Measurements from ENCODE around the gene COX4I1. TPM values are rescaled to one million over a fixed set of nuclear protein-coding genes. Genes with fewer than 3 reads are reported as not detected.
A peak's percentile ranks its signal among the peaks of the same experiment; 100 is the strongest.

The COX4I1 gene
- 571 TPM for total RNA-seq

DNA sequence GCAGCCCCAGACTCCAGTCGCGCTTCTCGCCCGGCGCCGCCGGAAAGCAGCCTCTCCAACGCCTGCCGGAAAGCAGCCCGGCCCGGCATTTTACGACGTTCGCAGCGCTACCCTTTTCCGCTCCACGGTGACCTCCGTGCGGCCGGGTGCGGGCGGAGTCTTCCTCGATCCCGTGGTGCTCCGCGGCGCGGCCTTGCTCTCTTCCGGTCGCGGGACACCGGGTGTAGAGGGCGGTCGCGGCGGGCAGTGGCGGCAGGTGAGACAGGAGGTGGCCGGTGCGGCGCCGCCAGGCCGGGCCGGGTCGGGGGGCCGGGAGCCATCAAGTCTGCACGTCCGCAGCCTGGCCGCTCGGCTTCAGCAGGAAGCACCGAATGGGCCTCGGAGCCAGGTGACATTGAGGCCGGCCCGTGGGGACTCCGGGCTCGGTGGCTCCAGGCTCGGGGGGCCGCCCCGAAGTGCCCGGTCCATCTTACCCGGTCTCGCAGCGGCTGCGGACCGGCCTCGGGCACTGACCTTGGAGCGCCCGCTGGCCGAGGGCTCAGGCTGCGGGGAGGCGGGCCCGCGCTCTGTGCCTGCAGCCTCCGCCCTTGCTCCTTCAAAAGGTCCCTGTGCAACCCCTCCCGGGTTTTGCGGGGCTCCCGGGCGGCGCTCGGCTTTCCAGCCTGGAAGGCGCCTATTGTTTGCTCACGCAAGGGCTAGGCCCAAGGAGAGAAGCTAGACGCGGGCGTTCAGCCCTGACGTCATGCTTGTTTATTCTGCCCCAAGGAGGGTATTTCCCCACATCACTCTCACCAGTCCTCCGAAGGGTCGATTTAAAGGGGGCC is at the start of gene COX4I1, which contains the start of gene EMC8:
COX4I1 (plus strand) TSS at position 199 of the 824 bp plus-strand sequence. CDS start 1,511 bp downstream, outside the sequence.
EMC8 (minus strand) TSS at position 48 of the 824 bp plus-strand sequence. CDS start 249 bp downstream, outside the sequence.
- peak; percentile 97 for DNase-seq (ENCODE audit: low spot score)

DNA sequence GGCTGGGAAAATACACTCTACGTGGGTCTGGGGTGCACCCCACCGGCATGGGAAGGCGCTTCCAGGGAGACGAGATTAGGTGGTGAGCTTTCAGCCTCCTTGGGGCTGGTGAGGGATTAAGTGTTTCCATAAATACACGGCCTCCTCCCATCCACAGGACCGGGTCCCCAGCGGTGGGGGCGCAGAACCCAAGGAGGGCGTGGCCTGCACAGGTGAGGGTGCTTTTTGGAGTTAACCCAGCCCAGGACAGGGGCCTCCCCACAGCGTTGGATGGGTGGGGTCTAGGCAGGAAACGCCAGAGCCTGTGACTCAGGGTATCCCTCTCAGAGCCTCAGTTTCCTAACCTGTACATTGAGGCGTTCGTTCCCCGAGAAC is 49.7 kb upstream of the COX4I1 start:
- DNase-seq (ENCODE audit: low spot score), result no peak

DNA sequence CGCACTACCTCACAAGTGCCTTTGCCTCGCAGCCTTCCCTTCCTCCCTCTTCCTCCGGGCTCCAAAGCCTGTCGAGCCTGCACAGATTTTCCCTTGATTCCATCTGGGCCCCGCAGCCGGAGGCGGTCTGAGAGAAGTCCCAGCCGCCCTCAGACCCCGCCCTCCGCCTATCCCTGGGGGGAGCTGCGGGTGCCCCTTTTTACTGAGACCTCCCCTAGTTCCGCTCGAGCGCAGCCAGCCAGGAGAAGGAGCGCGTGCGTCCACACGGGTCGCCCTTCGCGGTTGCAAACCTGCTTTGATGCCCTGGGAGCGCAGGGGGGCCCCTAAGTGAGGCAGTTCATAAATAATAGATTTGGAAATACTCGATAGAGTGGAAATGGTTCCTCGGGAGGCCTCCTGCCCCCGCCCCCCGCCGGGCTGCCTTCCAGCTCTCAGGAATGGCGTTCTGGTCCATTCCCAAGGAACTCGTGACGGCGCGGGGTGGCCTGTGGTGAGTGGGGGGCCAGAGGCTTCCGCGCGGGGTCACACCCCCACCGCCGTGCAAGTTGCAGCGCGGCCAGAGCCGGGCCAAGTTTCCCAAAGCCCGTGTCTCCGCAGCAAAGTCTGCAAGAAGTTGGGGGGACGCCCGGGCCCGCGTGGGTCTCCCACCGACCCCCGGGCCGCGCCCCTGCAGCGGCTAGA is 49.2 kb upstream of the COX4I1 start:
- DNase-seq (ENCODE audit: low spot score), result no peak

DNA sequence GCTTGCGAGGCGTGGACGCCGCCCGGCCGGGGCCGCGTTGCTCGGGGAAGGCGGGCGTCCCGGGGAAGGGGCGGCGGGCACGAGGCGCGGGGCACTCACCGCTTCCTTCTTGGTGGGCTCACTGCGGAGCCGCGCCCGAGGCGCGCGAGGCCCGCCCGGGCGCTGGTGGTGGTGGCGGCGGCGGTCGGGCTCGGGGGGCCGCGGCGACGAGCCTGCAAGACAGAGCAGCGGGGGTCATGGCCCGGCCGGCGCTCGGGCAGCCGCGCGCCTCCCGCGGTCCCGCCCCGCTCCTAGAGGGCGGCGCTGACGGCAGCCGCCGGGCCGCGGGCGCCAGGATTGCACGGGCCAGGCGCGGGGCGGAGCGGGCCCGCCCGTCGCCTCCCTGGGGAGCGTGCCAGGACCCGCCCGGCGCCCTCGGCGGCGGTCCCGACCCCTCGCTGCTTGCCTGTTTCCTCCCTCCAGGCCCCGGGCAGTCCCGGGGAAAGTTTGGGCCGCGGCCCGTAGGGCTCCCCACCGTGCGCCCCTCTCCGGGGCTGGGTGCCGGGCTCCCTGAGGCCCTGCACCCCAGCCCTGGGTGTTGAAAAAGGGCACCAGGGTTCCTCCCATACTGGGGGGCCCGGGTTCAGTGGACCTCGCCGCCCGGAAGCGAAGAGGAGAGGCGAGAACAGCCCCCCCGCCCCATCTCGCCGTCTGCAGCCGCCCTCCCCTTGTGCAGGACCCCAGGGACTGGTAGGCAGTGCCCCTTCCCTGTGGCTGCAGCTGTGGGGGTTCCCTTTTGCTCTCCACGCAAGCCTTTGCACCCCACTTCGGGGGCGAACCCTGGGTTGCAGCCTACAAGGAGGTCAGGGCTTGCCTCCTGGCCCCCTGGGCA is 48.4 kb upstream of the COX4I1 start, which contains the start of gene C16orf74:
C16orf74 (minus strand) TSS at position 270 of the 871 bp plus-strand sequence. CDS start 15,879 bp downstream, outside the sequence.
- peak; percentile 15 for DNase-seq (ENCODE audit: low spot score)

DNA sequence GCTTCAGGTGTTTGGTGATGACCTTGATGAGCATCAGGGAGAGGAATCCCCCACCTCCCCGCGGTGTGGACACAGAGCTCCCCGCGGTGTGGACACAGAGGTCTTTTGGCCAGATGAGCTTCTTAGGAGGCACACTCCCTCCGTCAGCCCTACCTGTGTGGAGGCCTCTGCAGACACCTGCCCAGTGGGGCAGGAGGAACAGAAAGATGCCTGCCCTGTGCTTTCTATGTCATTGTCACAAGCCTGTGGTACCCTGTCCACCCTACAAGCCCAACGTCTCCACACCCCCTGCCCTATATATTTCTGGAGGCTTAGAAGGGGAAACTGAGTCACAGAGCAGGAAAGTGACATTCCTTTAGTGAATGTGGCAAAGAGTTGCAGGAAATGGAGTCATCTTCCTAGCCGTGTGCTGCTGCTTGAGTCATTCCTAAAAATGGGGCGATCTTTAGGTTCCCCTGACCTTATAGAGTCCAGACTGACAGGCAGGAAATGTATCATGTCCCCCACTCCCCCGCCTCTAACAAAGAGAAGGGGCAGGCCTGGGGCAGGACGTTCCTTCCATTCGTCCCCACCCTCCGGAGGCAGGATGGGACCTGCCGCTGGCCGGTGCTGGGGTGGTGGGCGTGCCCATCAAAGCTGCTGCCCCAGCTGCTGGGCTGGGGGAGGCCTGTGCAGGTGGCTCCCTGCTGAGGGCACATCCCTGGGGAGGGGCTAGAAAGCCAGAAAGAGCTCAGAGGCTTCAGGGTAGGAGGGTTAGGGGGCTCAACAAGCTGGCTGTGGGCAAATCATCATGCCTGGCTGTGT is 47.6 kb upstream of the COX4I1 start:
- DNase-seq (ENCODE audit: low spot score), result no peak

DNA sequence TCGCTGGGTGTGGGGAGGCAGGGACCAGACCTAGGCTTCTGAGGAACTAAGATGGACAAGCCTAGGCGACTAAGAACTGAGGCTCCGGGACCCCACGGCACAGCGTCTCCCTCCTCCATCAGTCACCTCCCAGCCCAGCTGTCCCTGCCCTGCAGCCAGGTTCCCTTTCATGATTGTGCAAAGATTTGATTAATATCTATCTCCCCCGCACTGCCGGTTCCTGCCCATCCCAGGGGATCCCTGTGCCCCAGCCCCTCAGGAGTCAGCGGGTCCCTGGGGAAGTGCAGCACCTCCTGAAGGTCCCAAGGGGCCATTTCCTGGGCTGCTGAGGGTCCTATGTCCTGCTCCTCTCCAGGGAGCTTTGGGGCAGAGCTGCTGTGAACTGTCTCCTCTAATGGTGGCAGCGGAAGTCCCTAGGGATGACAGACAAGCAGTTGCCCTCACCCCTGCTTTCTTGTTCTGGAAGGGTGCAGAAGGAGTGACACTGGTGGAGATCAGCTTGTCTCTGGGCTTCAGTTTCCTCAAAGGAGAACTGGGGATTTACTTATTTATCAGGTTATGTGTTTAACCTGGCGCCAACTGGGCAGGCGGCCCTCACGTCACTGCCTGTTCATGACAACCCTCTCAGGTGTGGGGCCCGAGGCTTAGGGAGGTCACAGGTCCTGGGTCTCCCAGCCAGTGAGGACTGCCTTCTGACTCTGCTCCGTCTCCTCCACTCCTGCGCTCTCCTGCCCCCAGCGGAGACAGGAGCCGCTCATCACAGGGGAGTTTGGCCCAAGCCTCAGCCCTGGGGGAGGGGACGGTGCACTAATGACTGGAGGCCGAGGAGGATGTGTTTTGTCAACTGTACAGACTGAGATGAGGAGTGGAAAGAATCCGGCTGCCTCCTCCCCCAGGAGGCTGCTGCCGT is 46.7 kb upstream of the COX4I1 start:
- DNase-seq (ENCODE audit: low spot score), result peak; percentile 28

DNA sequence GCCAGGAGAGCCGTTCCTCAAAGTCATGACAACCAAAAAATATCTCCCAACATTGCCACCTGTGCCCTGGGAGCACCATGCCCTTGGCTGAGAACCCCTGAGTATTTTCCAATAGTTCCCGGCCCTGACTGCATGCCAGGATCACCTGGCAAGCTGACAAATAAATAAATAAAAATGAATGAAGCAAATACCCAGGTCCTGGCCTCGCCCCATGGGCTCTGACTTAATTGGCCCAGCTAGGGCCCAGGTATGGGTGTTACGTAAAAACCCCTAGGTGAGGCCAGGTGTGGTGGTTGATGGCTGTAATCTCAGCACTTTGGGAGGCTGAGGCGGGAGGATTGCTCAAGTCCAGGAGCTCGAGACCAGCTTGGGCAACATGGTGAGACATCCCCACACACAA is 45.9 kb upstream of the COX4I1 start:
- peak; percentile 13 for DNase-seq (ENCODE audit: low spot score)

DNA sequence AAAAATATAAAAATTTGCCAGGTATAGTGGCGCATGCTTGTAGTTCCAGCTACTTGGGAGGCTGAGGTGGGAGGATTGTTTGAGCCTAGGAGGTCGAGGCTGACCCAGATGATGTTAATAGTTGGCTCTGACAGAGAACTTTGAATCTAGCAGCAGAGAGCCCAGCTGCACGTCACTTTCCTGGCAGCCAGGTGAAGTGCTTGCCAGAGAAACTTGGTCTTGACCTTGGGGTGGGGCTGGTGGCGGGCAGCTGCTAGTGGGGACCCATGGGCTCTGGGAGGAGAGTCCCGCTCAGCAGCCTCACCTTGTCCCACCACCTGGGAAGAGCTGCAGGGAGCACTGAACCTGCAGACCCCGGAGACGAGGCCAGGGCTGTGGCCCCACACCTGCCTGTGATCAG is 45.5 kb upstream of the COX4I1 start:
- DNase-seq (ENCODE audit: low spot score), result no peak

DNA sequence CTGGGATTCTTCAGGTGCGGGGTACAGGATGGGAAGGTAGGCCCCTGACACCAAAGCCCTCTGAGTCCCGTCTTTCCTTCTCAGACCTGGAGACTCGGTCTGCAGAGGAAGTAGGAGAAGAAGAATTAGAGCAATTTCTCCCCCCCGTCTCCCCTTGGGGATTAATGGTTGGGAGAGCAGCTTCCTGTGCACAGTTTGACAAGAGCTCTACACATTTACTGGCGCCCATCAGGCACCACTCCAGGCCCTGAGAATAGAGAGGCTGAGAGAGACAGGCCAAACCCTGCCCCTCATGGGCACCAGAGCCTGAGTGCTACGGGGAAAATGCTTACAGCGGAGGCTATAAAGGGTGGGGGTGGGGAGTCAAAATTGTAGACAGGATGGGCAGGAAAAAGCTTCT is 45.1 kb upstream of the COX4I1 start:
- no peak for DNase-seq (ENCODE audit: low spot score)

DNA sequence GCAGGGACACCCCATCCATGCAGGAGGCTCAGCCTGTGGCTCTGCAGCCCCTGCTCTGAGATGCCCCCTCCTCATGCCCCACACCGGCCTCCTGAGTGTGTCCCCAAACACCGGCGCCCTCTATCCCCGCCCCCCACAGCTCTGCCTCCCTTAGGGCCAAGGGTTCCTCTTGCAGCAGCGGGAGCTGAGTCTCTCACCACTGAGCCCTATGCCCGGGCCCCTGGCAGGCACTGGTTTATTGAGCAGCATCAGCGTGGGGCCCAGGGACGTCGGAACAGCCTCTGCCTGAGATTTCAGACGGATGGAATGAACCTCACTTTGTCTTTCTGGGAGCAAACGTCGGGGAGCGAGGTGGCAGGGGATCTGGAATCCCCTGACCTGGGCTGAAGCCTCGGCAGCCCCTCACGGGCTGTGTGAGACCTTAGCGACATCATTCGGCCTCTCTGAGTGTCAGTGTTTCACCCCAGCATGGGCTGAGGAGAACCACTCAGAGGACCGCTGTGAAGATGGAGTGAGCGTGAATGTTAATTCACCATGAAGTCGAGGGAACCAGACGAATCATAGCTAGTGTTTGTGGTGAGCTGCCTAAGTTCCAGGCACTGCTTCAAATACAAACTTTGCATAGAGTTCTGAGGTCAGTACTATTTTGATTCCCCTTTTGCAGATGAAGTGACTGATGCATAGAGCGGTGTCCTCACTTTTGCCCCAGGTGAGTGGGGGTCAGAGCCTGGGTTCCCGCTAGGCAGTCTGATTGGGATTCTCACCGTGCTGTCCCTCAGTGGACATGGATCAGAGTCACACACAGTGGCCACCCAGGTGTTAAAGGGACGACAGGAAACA is 43.3 kb upstream of the COX4I1 start:
- DNase-seq (ENCODE audit: low spot score), result no peak

DNA sequence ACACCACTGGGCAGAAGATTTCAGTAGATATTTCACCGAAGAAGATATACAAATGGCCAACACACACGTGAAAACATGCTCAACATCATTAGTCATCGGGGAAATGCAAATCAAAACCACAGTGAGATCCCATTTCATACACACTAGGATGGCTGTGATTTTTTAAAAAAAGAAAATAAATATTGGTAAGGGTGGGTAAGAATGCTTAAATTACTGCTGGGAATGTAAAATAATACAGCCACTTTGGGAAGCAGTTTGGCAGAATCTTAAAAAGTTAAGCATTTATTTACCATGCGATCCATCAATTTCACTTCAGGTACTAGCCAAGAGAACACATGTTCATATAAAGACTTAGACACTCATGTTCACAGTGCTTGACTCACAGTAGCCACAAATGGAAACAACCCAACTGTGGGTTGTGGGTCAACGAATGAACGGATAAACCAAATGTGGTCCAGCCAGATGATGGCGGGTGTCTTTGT is 42.1 kb upstream of the COX4I1 start:
- DNase-seq (ENCODE audit: low spot score), result no peak

DNA sequence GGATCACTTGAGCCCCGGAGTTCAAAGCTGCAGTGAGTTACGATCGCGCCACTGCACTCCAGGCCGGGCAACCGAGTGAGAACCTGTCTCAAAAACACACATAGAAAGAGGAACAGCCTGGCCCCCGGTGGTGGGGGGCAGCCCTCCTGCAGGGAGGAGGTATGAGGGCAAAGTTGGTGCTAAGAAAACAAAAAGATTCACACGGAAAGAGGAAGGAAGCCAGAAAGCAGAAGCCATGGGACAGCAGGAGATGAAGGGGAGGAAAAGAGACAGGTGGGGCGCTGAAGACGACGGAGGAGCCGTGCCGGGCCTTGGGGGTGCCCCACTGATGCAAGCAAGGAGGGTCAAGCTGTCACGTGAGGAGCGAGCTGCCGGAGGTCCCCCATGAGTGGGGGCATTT is 40.4 kb upstream of the COX4I1 start:
- no peak for DNase-seq (ENCODE audit: low spot score)

DNA sequence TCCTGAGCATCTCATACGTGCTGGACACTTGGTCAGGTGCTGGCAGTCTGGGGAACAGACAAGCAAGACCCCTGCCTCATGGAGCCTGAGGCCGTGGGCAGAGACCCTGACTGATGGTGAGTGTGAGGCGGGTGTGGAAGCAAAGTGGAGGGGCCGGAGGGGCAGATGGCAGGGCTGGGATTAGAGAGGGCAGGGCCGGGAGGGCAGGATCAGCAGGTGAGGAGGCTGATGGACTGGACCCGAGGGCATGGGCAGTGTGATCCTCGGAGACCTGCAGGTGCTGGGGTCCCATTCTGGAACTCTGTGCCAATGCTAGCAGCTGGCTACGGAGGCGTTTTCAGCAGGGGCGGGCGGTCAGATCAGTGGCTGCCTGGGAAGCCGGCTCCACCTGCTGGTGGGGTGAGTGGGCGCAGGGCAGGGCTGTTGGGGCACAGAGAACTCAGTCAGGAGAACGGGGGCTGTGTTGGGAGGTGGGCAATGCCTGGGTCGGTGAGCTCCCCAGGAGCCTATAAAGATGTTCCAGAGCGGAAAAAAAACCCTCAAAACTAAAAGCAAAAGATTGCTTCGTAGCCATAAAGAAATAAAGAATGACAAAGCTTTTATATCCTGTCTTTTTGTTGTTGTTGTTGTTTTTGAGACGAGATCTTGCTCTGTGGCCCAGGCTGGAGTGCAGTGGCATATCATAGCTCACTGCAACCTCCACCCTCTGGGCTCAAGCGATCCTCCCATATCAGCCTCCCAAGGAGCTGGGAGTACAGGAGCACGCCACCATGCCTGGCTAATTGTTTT is 39.7 kb upstream of the COX4I1 start:
- DNase-seq (ENCODE audit: low spot score), result no peak

DNA sequence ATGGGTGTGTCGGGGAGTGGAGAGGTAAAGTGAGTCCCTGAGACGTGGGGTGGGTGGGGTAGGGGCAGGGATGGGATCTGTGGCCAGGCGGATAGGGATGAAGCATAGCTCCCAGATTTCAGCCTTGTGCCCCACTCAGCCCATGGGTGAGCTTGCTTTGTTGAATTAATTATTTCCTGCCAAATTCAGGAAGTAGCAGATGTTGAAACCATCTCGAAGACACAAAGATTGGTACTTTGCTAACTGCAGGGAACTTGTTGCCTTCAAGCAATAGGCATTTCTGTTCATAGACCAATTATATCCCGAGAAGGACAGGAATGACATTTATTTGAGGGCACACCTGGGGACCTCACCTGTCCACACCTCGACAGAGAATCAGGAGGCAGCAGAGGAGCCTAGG is 37.6 kb upstream of the COX4I1 start:
- no peak for DNase-seq (ENCODE audit: low spot score)

DNA sequence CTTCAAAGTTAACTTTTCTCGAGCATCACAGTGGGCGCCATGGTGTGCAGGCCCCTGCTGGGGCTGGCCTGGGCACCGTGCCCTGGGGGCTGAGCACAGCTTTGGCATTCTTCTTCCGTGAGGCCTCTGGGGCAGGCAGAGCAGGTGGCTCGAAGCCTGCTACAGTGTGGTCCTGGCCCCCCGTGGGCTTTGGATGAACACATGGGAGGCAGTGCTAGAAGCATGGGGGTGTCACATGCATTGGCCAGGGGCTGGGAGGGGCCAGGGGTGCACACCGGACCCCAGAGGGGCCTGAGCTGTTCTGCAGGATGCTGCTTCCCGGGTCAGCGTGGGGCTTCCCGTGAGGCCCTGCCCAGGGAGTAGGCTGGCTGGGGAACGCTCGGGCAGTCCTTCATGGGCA is 36.5 kb upstream of the COX4I1 start:
- DNase-seq (ENCODE audit: low spot score), result no peak

DNA sequence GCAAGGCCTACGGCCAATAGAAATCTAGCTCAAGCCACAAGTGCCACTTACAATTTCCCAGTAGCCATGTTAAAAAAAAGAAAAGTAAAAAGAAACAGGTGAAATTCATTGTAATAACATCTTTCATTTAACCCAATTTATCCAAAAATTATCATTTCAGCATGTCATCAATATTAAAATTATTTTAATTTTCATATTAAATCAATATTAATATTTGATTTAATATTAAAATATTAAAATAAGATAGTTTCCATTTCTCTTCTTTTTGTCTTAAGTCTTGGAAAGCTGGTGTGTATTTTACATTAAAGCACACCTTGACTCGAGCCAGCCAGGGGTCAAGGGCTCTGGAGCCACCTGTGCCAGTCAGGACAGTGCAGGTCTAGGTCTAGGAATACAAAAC is 35.9 kb upstream of the COX4I1 start:
- no peak for DNase-seq (ENCODE audit: low spot score)

DNA sequence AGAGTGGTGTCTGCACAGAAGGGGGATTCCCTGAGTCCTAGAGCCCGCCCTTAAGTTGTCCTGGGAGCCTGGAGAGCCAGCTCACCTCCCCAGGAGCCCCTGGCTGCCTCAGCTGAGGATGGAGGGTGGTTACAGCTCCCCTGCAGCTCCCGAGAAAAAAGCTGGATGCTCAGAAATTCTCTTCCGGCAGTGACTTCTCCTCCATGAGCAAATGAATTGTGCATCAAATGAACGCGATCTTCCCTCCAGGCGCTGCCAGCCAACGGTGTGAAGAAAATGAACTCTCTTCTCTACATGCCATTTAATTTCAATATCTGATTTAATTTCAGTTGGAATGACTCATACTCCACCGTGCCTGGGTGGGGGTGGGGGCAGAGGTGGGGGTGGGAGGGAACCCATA is 34.3 kb upstream of the COX4I1 start:
- no peak for DNase-seq (ENCODE audit: low spot score)

DNA sequence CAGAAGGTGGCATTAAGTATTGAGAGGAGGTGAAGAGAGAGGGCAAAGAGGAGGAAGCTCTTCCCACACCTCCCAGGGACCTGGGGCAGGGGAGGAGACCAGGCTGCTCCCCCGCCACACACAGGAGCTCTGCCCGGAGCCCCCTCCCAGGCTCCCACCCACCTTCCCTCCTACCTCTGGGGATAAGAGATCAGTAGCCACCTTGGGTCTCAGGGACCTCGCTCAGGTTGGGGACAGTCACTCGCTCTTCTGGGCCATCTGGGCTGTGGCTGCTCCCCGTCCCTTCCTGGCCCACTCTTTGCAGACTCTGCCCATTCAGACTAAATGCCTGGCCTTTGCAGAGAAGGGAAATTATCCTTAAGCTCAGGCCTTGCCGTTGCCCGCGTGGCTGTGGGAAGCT is 33.7 kb upstream of the COX4I1 start:
- DNase-seq (ENCODE audit: low spot score), result no peak

All from mucosa of gallbladder (tissue), 1 donor.